Measurements from ENCODE around the gene DNAAF5.
A peak's percentile ranks its signal among the peaks of the same experiment; 100 is the strongest.
"Not testable (repeated sequence)": the region's sequence is repeated elsewhere in the genome, so short reads cannot be mapped to it uniquely, and the experiment has no call there.

Gene DNAAF5

GRCh38 chr7:785416-785815 lies 58.9 kb downstream of the DNAAF5 start:
- Mint-ChIP-seq H3K4me3 (no peak overlapping the region), H3K27ac (no peak overlapping the region), H3K27me3 (no peaks in the 10 kb centered on the region), H3K36me3 (peaks cover 10% of the 10 kb centered on the region), H3K9me3 (no peaks in the 10 kb centered on the region), H3K4me1 (no peaks in the 10 kb centered on the region)

- Mint-ChIP-seq H3K4me1 (no peaks in the 10 kb centered on the region), H3K4me3 (no peak overlapping the region), H3K9me3 (no peaks in the 10 kb centered on the region), H3K27me3 (no peaks in the 10 kb centered on the region), H3K36me3 (peaks cover 7% of the 10 kb centered on the region), H3K27ac (no peak overlapping the region)
Observed at GRCh38 chr7:786472-787255, 60.2 kb downstream of the DNAAF5 start.

GRCh38 chr7:787332-788240 lies 61.1 kb downstream of the DNAAF5 start:
- Mint-ChIP-seq H3K36me3 (peaks cover 7% of the 10 kb centered on the region), H3K4me1 (no peaks in the 10 kb centered on the region), H3K27ac (no peak overlapping the region), H3K27me3 (no peaks in the 10 kb centered on the region), H3K9me3 (no peaks in the 10 kb centered on the region), H3K4me3 (no peak overlapping the region)

GRCh38 chr7:791519-791918 lies 65.0 kb downstream of the DNAAF5 start:
- Mint-ChIP-seq H3K9me3 (no peaks in the 10 kb centered on the region), H3K27me3 (no peaks in the 10 kb centered on the region), H3K4me1 (no peaks in the 10 kb centered on the region), H3K4me3 (no peak overlapping the region), H3K27ac (no peak overlapping the region), H3K36me3 (peaks cover 7% of the 10 kb centered on the region)

GRCh38 chr7:794207-794606 lies 67.7 kb downstream of the DNAAF5 start:
- Mint-ChIP-seq H3K27ac (peak overlapping the region; percentile 51), H3K9me3 (no peaks in the 10 kb centered on the region)

GRCh38 chr7:794671-795329 lies 68.3 kb downstream of the DNAAF5 start:
- H3K4me1 Mint-ChIP-seq = no peaks in the 10 kb centered on the region
- no peak overlapping the region for H3K4me3 Mint-ChIP-seq
- H3K27ac Mint-ChIP-seq = no peak overlapping the region
- peaks cover 1% of the 10 kb centered on the region for H3K36me3 Mint-ChIP-seq
- no peaks in the 10 kb centered on the region for H3K27me3 Mint-ChIP-seq
- no peaks in the 10 kb centered on the region for H3K9me3 Mint-ChIP-seq

More at GRCh38 chr7:794207-794606, 67.7 kb downstream of the DNAAF5 start:
- Mint-ChIP-seq H3K36me3 (peaks cover 4% of the 10 kb centered on the region), H3K4me1 (no peaks in the 10 kb centered on the region), H3K27me3 (no peaks in the 10 kb centered on the region), H3K4me3 (no peak overlapping the region)

- H3K36me3 Mint-ChIP-seq, H3K27me3 Mint-ChIP-seq, H3K4me3 Mint-ChIP-seq, H3K4me1 Mint-ChIP-seq, H3K27ac Mint-ChIP-seq, H3K9me3 Mint-ChIP-seq: not testable (repeated sequence)
Observed at GRCh38 chr7:796434-797169, 70.1 kb downstream of the DNAAF5 start.

GRCh38 chr7:798921-799470 lies 72.5 kb downstream of the DNAAF5 start:
- H3K36me3 Mint-ChIP-seq = no peaks in the 10 kb centered on the region
- no peak overlapping the region for H3K27ac Mint-ChIP-seq
- no peak overlapping the region for H3K4me3 Mint-ChIP-seq
- no peaks in the 10 kb centered on the region for H3K27me3 Mint-ChIP-seq
- H3K9me3 Mint-ChIP-seq = no peaks in the 10 kb centered on the region
- no peaks in the 10 kb centered on the region for H3K4me1 Mint-ChIP-seq

- no peak overlapping the region for H3K27ac Mint-ChIP-seq
- no peaks in the 10 kb centered on the region for H3K36me3 Mint-ChIP-seq
- H3K27me3 Mint-ChIP-seq = no peaks in the 10 kb centered on the region
- no peak overlapping the region for H3K4me3 Mint-ChIP-seq
- H3K9me3 Mint-ChIP-seq = no peaks in the 10 kb centered on the region
- no peaks in the 10 kb centered on the region for H3K4me1 Mint-ChIP-seq
Observed at GRCh38 chr7:800692-801091, 74.2 kb downstream of the DNAAF5 start.

GRCh38 chr7:801351-801750 lies 74.9 kb downstream of the DNAAF5 start:
- H3K9me3 Mint-ChIP-seq, H3K27me3 Mint-ChIP-seq, H3K4me1 Mint-ChIP-seq, H3K4me3 Mint-ChIP-seq, H3K36me3 Mint-ChIP-seq, H3K27ac Mint-ChIP-seq: not testable (repeated sequence)

GRCh38 chr7:801940-802381 lies 75.5 kb downstream of the DNAAF5 start:
- Mint-ChIP-seq H3K27ac (no peak overlapping the region), H3K27me3 (no peaks in the 10 kb centered on the region), H3K9me3 (no peaks in the 10 kb centered on the region), H3K4me1 (no peaks in the 10 kb centered on the region), H3K36me3 (no peaks in the 10 kb centered on the region), H3K4me3 (no peak overlapping the region)

GRCh38 chr7:802500-803242 lies 76.2 kb downstream of the DNAAF5 start:
- H3K9me3 Mint-ChIP-seq = no peaks in the 10 kb centered on the region
- no peaks in the 10 kb centered on the region for H3K27me3 Mint-ChIP-seq
- H3K4me3 Mint-ChIP-seq = no peak overlapping the region
- no peak overlapping the region for H3K27ac Mint-ChIP-seq
- no peaks in the 10 kb centered on the region for H3K4me1 Mint-ChIP-seq
- H3K36me3 Mint-ChIP-seq = no peaks in the 10 kb centered on the region

GRCh38 chr7:803243-803635 lies 76.7 kb downstream of the DNAAF5 start:
- H3K9me3 Mint-ChIP-seq = no peaks in the 10 kb centered on the region
- no peak overlapping the region for H3K27ac Mint-ChIP-seq
- H3K4me1 Mint-ChIP-seq = no peaks in the 10 kb centered on the region
- no peak overlapping the region for H3K4me3 Mint-ChIP-seq
- no peaks in the 10 kb centered on the region for H3K27me3 Mint-ChIP-seq
- H3K36me3 Mint-ChIP-seq = peaks cover 1% of the 10 kb centered on the region

- H3K27me3 Mint-ChIP-seq, H3K4me3 Mint-ChIP-seq: not testable (repeated sequence)
Observed at GRCh38 chr7:803796-804195, 77.3 kb downstream of the DNAAF5 start.

More at GRCh38 chr7:803796-804195, 77.3 kb downstream of the DNAAF5 start:
- not testable (repeated sequence) for H3K9me3 Mint-ChIP-seq, H3K4me1 Mint-ChIP-seq, H3K27ac Mint-ChIP-seq, H3K36me3 Mint-ChIP-seq

Measured in activated naive CD4-positive, alpha-beta T cell treated with anti-CD3 and anti-CD28 coated beads, Interleukin-2, amount 50 U/mL, for 24 hours (primary cell).